ENCODE data around the gene PCK1.

DNA sequence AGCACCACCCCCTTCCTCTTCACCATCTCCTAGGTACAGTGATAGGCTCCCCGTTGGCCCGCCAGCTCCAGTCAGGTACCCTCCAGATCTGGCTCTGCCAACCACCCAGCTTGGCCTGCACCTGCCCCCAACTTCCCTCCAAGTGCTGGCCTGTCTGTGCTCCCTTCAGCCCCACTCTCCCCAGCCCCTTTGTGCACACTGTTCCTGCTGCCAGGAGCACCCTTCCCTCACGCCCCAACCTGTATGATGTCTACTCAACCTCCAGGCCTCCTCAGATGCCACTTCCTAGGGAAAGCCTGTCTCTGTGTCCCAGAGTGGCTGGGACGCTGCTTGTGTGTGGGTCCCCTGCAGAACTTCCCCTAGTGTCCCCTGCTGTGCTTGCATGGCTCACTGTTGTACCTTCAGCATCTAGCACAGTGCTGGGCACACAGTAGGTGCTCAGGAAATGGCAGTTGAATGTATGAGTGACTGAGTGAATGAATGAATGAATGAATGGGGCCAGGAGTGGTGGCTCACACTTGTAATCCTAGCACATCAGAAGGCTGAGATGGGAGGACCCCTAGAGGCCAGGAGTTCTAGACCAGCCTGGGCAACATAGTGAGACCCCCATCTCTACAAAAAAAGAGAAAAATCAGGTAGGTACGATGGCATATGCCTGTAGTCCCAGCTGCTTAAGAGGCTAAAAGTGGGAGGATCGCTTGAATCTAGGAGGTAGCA is 56.3 kb downstream of the PCK1 start:
- TF ChIP-seq, protein P1, sequence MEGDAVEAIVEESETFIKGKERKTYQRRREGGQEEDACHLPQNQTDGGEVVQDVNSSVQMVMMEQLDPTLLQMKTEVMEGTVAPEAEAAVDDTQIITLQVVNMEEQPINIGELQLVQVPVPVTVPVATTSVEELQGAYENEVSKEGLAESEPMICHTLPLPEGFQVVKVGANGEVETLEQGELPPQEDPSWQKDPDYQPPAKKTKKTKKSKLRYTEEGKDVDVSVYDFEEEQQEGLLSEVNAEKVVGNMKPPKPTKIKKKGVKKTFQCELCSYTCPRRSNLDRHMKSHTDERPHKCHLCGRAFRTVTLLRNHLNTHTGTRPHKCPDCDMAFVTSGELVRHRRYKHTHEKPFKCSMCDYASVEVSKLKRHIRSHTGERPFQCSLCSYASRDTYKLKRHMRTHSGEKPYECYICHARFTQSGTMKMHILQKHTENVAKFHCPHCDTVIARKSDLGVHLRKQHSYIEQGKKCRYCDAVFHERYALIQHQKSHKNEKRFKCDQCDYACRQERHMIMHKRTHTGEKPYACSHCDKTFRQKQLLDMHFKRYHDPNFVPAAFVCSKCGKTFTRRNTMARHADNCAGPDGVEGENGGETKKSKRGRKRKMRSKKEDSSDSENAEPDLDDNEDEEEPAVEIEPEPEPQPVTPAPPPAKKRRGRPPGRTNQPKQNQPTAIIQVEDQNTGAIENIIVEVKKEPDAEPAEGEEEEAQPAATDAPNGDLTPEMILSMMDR (IDR thresholded peaks at IDR 0.05) = no peak
- no peak for TF ChIP-seq EP300 (IDR thresholded peaks at IDR 0.05)
- no peak for TF ChIP-seq POLR2A (IDR thresholded peaks at IDR 0.05)
- TF ChIP-seq POLR2AphosphoS5 (IDR thresholded peaks at IDR 0.05) = no peak

Data from stomach (tissue), 4 donors.